NOMO-1 (cell line): ENCODE data around the gene NBAS.

ENCODE experiments used
- DNase-seq, 2 experiments: peaks; one replicate each; lab custom pipeline; 2025; ENCODE audit not compliant: unreplicated experiment in 2 of 2; lab: John Stamatoyannopoulos, UW

Gene NBAS

GRCh38 chr2:15560988-15561573 lies at the start of gene NBAS:
TSS of gene NBAS (minus strand) at chr2:15561334. CDS start at chr2:15561304, 30 bp downstream.
- DNase-seq, result peak; percentile 55 to 66

GRCh38 chr2:15610430-15610952 lies 49.4 kb upstream of the NBAS start:
- no peak for DNase-seq

- DNase-seq, result no peak
These were observed 48.4 kb upstream of the NBAS start for GRCh38 chr2:15609341-15610042.

DNA sequence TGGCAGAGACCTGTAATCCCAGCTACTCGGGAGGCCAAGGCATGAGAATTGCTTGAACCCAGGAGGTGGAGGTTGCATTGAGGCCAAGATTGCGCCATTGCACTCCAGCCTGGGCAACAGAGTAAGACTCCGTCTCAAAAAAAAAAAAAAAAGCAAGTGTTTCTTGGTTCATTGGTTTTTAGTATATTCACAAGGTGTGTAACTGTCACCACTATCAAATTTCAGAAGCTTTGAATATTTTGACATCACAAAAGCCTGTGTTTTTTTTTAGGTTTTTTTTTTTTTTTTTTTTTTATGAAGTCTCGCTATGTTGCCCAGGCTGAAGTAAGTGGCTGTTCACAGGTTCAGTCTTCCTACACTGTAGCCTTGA lies 47.2 kb upstream of the NBAS start:
- no peak for DNase-seq

GRCh38 chr2:15607709-15608391 lies 46.7 kb upstream of the NBAS start:
- DNase-seq, result no peak

DNA sequence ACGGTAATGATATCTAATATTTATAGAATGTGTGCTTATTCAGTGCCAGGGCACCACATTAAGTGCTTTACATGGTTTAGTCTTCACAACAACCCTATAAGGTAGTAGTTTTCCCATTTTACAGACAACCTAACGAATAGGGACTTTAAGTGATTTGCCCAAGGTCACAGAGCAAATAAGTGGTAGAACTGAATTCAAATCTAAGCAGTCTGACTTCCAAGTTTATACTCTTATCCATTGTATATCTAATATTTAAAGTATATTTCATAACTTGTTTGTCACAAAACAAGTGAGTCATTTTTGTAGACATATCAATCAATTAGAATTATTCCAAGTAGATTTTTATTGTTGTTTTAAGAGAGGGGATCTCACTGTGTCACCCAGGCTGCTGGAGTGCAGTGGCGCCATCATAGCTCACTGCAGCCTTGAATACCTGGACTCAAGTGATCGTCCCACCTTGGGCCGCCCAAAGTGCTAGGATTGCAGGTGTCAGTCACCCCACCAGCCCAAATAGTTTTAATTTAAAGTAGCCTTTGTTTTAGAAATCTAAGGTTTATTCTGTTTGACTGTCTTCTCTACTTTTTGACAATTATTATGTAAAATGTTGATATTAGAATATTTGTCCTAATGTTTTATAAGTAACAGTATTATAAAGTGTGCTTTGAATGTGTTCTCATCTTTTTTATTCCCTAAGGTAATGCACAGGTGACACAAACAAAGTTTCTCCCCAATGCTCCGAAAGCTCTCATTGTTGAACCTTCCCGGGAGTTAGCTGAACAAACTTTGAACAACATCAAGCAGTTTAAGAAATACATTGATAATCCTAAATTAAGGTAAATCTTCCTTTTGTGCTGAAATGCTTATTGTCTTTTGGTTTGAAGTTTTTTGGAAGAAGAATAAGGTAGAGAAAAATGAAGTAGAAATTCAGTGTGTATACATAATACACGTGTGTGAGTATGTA lies 45.6 kb upstream of the NBAS start:
- DNase-seq, result no peak

GRCh38 chr2:15605721-15606120 lies 44.6 kb upstream of the NBAS start:
- DNase-seq, result no peak

DNA sequence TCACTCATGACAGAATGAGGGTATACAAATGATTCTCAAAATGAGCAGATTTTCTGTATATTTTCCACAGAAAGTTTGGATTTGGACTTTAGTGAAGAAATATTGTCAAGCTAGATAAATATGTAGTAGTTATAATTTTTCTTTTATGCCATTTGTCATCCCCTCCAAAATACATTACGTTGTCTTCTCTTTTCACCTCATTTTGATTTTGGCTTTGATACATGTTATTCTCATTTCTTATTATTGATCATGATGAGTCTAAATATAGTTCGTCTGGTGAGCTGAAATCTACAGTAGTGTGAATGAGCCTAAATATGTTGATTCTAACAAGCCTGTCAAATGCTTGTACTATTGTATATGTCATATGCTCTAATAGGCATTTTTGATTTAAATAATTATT lies 42.8 kb upstream of the NBAS start:
- no peak for DNase-seq

DNA sequence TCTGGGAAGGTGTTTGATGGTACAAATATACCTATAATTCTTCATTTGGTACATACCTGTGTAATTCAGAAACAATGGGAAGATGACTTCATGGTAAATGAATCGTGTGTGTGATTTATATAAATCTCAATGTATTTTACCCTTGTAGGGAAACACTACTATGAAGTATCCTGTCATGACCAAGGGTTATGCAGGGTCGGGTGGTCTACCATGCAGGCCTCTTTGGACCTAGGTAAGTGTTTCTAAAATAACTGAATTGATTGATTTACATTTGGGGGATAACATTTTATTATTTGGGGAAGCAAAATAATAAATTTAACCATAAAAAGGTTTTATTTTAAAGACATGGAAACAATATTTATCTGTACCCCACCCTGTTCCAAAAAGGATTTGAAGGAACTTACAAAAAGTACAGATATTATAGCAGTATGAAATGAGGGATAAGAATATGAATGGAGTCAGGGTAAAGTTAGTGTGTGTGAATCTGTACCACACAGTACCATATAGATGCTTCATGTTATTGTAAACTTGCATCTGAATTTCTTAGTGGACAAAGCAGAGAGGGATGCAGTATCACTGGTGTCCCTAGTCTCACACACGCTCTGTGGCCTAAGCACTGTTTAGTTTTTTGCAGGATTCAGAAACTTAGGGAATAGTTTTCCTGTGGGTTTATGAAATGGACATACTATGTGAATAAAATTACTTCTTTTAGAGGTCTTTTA lies 42.1 kb upstream of the NBAS start:
- DNase-seq, result no peak

GRCh38 chr2:15602393-15602792 lies 41.3 kb upstream of the NBAS start:
- no peak for DNase-seq

DNA sequence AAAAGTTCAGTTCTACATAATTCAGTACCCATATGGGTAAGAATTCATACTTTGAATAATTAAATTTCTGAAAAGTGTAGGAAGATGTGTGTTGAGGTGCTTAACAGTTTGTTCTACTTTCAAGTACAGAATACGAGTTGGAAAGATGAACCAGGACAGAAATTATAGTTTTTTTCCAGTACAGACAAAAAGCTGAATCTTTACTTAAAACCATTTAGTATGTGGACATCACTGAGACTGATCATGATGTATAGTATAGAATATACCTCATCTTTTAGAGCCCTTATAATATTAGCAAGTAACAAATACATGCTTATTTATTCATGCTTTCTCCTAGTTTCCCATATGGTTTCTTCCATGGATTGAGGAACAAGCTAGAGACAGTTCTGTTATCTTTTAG lies 40.5 kb upstream of the NBAS start:
- no peak for DNase-seq

GRCh38 chr2:15599994-15600393 lies 38.9 kb upstream of the NBAS start:
- DNase-seq, result no peak

DNA sequence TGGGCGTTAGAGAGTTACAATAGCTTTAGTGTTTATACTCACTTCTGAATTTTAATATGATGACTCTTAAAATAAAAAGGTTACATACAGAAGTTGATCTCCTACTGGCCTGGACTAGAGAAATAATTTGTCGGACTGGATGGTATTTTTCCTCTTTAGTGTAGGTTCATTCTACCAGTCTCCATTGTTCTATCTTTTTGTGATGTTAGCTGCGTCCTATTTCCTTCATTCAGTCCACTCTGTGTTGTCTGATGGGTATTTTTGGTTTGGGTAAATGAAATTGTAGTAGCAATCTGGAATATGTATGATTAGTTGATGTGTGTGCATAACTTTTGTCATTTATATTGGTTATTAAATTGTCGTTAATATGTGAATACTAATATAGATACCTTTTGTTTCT lies 35.8 kb upstream of the NBAS start:
- no peak for DNase-seq

DNA sequence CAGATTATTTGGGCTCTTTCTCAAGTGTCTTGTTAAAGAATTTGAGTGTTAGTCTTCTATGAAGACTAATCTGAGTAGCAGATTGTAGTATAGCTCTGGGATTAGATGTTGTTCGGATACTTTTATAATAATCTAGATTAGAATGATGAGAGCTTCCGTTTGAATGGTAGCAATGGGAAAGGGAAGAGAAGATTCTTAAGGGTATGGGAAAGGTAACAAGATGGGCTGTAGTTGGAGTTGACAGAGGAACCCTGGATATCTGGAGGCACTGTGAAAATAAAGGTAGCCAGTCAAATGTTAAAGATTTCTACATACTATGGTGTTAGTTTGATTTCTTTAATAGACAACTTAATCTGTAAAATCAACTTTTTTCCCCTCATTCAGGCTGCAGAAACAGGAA lies 35.2 kb upstream of the NBAS start:
- DNase-seq, result no peak

DNA sequence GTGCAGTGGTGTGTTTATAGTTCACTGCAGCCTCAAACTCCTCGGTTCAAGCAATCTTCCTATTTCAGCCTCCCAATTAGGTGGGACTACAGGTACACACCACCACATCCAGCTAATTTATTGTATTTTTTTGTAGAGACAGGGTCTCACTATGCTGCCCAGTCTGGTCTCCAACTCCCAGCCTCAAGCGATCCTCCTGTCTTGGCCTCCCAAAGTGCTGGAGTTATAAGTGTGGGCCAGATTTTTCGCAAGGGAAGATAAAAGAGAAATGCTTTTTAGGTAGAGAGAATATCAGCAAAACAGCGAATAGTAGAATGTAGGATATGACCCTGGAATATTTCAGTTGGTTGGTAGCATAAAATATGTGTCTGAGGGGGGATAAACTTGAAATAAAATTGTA lies 34.8 kb upstream of the NBAS start:
- DNase-seq, result no peak

GRCh38 chr2:15595342-15595905 lies 34.3 kb upstream of the NBAS start:
- DNase-seq, result no peak

DNA sequence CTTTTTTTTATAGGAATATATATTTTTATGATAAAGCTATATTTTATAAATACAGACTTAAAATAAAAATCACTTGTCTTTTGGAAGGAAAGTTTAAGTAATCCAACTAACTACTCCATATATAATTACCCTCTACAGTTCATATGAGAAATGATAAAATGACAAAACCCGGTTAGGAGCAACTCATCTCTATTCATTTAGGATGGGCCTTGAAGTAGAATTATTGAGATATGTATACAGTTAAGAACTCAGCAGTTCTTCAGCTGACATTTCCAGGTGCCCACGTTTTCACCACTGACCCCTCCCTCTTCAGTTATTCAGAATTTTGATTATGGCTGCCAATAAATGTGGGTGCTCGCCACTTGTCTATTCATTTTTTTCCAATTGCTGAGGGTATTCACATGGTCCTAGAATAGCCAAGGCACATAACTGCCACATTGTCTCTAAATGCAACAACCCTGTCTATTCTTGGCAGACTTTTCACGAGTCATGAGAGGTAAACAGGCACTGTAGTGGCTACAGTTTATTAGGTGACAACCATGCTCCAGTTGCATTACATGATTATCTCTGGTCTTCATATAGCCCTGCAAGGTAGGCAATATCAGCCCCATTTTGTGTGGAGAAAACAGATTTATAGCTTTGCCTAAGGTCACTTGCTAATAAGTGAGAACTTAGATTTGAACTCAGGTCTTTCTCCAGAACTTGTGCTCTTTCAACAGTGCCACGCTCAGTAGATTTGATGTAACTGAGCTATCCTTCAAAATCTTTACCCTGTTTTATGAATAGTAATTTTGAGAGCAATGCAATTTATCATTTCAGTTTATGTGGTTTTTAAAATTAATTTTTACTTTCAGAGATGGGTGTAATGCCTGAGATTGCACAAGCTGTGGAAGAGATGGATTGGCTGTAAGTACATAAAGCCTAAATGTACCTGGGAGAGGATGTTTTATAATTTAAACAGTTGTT lies 33.4 kb upstream of the NBAS start:
- DNase-seq, result no peak

DNA sequence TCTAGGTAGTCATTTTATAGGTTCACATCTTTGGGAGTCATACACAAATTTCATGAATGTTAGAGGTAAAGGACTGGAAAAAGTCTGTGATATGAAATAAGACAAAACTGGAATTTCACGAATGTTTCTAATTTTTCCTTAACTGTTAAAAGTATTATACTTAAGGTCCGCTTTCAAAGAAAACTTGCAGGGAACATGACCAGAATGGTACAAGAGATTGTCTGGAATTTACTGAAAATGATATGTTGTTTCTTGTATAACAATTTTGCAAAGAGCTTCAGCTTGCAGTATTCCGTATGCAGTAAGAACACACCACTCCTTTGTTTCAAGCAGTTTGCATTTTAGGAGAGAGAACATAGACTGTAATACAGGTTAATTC lies 32.2 kb upstream of the NBAS start:
- DNase-seq, result no peak
